ENCODE data around the gene HDAC4.

HDAC4 gene

DNA sequence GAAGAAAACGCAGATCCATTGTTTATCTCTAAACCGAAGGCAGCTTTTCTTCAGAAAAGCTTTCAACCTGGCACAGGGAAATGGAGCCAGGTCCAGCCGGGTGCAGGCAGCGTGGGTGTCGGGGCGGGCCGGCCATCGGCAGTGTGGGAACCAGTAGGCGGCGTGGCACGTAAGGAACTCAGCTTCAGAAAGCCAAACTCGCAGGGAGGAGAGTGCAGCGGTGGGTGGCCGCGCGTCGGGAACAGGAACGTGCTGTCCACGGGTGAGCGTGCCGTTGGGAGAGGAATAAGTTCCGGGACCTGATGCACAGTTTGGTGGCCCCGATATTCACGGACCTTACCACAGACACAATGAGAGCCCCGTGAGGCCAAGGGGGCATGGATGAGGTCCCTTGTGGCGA lies 282.6 kb downstream of the HDAC4 start:
- H3K4me2 ChIP-seq (ENCODE audit: low read length) = no peak overlapping the region
- H3K9ac ChIP-seq (ENCODE audit: low read length) = no peak overlapping the region
- H3K27me3 ChIP-seq (ENCODE audit: insufficient read depth, low read length) = no peaks in the 10 kb centered on the region
- no peaks in the 10 kb centered on the region for H4K20me1 ChIP-seq (ENCODE audit: insufficient read depth, low read length)
- H3K9me2 ChIP-seq (ENCODE audit: low read depth, low read length) = no peaks in the 10 kb centered on the region
- TF ChIP-seq EZH2 (IDR thresholded peaks at IDR 0.05; ENCODE audit: borderline replicate concordance, low read length) = no peak
- TF ChIP-seq, protein P1, sequence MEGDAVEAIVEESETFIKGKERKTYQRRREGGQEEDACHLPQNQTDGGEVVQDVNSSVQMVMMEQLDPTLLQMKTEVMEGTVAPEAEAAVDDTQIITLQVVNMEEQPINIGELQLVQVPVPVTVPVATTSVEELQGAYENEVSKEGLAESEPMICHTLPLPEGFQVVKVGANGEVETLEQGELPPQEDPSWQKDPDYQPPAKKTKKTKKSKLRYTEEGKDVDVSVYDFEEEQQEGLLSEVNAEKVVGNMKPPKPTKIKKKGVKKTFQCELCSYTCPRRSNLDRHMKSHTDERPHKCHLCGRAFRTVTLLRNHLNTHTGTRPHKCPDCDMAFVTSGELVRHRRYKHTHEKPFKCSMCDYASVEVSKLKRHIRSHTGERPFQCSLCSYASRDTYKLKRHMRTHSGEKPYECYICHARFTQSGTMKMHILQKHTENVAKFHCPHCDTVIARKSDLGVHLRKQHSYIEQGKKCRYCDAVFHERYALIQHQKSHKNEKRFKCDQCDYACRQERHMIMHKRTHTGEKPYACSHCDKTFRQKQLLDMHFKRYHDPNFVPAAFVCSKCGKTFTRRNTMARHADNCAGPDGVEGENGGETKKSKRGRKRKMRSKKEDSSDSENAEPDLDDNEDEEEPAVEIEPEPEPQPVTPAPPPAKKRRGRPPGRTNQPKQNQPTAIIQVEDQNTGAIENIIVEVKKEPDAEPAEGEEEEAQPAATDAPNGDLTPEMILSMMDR (IDR thresholded peaks at IDR 0.05; ENCODE audit: low read length) = no peak
- H3K79me2 ChIP-seq (ENCODE audit: insufficient read depth, low read length) = no peaks in the 10 kb centered on the region
- H2AFZ ChIP-seq (ENCODE audit: low read length) = no peak overlapping the region
- H3K36me3 ChIP-seq (ENCODE audit: insufficient read depth, low read length) = no peaks in the 10 kb centered on the region
- H3K4me3 ChIP-seq (ENCODE audit: low read depth, low read length, poor library complexity, severe bottlenecking) = no peak overlapping the region
- H3F3A ChIP-seq (ENCODE audit: insufficient read depth, low read length) = no peaks in the 10 kb centered on the region
- H3K4me1 ChIP-seq (ENCODE audit: insufficient read depth, low read length, severe bottlenecking) = no peaks in the 10 kb centered on the region
- H3K27ac ChIP-seq (ENCODE audit: low read depth, low read length, poor library complexity, severe bottlenecking) = no peak overlapping the region
- no peaks in the 10 kb centered on the region for H3K9me3 ChIP-seq (ENCODE audit: low read length)

DNA sequence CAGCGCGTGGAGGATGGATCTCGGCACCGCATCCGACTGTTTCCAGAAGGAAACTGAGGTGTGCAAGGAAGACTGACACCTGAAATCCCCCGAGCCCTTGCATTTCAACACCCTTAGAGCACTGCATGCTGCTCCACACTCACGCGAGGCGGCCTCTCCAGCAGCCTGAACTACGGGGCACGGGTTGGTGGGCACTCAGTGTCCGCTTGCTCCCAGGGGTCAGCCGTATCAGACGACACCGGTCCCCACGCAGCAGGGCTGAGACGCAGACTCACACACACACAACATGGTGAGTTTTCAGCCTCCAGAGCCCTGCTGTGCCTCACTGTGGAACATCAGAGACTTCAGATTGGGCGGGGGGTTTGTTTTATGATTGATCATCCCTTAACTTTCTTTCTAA lies 283.0 kb downstream of the HDAC4 start:
- Histone ChIP-seq H3K4me1 (ENCODE audit: insufficient read depth, low read length, severe bottlenecking) (no peaks in the 10 kb centered on the region), H3K9ac (ENCODE audit: low read length) (no peak overlapping the region), H2AFZ (ENCODE audit: low read length) (no peak overlapping the region), H3K9me2 (ENCODE audit: low read depth, low read length) (no peaks in the 10 kb centered on the region), H3K27me3 (ENCODE audit: insufficient read depth, low read length) (no peaks in the 10 kb centered on the region), H3K36me3 (ENCODE audit: insufficient read depth, low read length) (no peaks in the 10 kb centered on the region), H3K4me3 (ENCODE audit: low read depth, low read length, poor library complexity, severe bottlenecking) (no peak overlapping the region), H3K9me3 (ENCODE audit: low read length) (no peaks in the 10 kb centered on the region), H3K27ac (ENCODE audit: low read depth, low read length, poor library complexity, severe bottlenecking) (no peak overlapping the region), H4K20me1 (ENCODE audit: insufficient read depth, low read length) (no peaks in the 10 kb centered on the region), H3F3A (ENCODE audit: insufficient read depth, low read length) (no peaks in the 10 kb centered on the region), H3K79me2 (ENCODE audit: insufficient read depth, low read length) (no peaks in the 10 kb centered on the region), H3K4me2 (ENCODE audit: low read length) (no peak overlapping the region)
- no peak for TF ChIP-seq EZH2 (IDR thresholded peaks at IDR 0.05; ENCODE audit: borderline replicate concordance, low read length)
- TF ChIP-seq, protein P1 (IDR thresholded peaks at IDR 0.05; ENCODE audit: low read length) = no peak

DNA sequence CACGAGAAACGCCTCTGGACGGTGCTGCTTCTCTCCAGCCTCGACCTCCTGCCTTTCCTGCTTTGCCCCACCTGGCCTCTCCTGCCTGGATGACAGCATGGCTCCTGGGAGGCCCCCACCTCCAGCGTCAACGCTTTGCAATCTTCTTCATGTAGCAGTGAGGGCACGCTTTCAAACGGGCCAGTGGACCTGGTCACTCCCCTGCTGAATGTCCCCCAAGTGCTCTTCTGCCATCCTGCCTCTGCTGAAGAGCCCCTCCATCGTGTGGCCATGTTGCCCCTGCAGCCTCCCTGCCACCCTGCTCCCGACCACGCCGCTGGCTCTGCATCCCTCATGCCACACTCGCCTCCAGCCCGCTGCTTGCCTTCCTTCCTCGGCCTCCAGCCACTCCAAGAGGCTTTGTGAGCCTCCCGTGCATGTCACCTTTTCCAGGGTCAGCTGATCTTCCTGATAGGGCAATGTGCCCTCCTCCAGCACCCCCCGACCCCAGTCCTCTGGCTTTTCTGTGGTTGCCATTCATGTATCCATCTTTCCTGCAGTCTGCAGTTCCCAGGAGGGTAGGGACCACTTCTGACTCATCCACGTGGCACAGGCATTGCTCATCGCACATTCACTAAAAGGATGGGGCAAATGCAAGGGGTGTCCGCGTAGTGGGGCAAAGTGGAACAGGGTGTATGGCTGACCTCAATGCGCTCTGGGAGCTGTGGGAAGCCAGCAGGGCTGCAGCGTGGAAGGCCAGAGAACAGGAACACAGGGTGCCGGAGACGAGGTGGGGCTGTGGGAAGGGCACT lies 284.2 kb downstream of the HDAC4 start:
- Histone ChIP-seq H3F3A (ENCODE audit: insufficient read depth, low read length) (no peaks in the 10 kb centered on the region), H3K9me2 (ENCODE audit: low read depth, low read length) (no peaks in the 10 kb centered on the region), H3K4me1 (ENCODE audit: insufficient read depth, low read length, severe bottlenecking) (no peaks in the 10 kb centered on the region), H2AFZ (ENCODE audit: low read length) (no peak overlapping the region), H3K79me2 (ENCODE audit: insufficient read depth, low read length) (no peaks in the 10 kb centered on the region), H3K27me3 (ENCODE audit: insufficient read depth, low read length) (no peaks in the 10 kb centered on the region), H3K27ac (ENCODE audit: low read depth, low read length, poor library complexity, severe bottlenecking) (no peak overlapping the region), H3K9me3 (ENCODE audit: low read length) (no peaks in the 10 kb centered on the region), H3K9ac (ENCODE audit: low read length) (no peak overlapping the region), H3K4me2 (ENCODE audit: low read length) (no peak overlapping the region), H4K20me1 (ENCODE audit: insufficient read depth, low read length) (no peaks in the 10 kb centered on the region), H3K36me3 (ENCODE audit: insufficient read depth, low read length) (no peaks in the 10 kb centered on the region), H3K4me3 (ENCODE audit: low read depth, low read length, poor library complexity, severe bottlenecking) (no peak overlapping the region)
- no peak for TF ChIP-seq EZH2 (IDR thresholded peaks at IDR 0.05; ENCODE audit: borderline replicate concordance, low read length)
- TF ChIP-seq, protein P1 (IDR thresholded peaks at IDR 0.05; ENCODE audit: low read length) = no peak
